GM18502 (cell line): Measurements from ENCODE around the gene PPP1R17.
A peak's percentile ranks its signal among the peaks of the same experiment; 100 is the strongest.

Source experiments
- ATAC-seq: cut with Tn5 transposase; IDR thresholded peaks from one replicate; pipeline ENCODE4 v1.9.1; 2021; ENCODE audit warnings: mild to moderate bottlenecking; ENCODE audit not compliant: unreplicated experiment, poor library complexity

Gene PPP1R17

DNA sequence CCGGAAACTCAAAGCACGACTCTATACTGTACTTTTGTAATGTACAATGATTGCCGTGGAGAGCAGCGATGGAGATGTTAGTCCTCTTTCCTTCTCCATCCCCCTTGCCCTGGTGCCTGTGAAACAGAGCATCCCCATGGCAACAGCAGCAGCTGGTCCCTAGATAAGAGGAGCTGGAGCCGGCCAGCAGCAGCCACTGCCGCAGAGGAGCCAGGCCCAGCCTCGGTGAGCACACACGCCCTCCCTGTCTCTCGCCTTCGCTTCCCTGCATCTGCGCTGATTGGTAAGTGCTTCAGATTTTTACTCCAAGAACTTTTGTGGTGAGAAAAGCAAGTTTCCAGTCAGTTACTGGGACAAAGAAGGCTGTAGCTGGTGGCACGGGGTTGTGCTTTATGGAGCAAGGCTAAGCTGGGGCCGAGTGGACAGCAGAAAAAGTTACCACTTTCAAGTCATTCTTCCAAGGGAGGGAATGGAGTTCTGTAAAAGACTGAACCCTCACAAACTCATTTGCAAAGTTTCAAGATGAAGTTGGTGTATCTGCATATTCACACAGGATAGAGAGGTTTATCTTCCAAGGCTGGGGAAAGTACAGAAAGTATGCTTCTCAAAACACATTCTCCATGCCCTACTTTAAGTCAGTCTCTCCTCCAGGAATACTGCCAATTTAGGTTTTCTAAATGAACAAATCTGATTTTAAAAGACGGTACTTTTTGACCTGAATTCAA, at the start of gene PPP1R17:
Gene PPP1R17, plus strand, starts transcription at position 192 of the 725 bp plus-strand sequence. CDS start 5,227 bp downstream, outside the sequence.
- no peak for ATAC-seq

GRCh38 chr7:31640381-31640780, 46.6 kb upstream of the PPP1R17 start:
- no peak for ATAC-seq

DNA sequence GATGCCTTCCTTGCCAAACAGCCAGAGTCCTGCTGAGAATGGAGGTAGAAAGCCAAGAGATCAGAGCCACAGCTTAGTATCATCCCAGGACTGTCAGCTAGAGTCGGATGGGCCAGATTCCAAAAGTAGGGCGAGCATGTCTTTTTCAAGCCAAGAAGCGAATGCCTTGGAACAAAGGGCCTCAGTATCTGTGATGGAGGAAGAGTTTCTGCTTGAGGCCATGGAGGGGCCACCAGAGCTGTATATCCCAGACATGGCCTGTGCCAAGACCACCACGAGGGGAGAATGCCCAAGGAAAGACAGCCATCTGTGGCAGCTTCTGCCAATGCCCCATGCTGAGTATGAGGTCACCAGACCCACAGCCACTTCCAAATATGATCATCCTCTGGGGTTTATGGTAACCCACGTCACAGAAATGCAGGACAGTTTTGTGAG, 44.3 kb upstream of the PPP1R17 start:
- ATAC-seq: no peak

- ATAC-seq: no peak
Measured at GRCh38 chr7:31646942-31647341, 40.1 kb upstream of the PPP1R17 start.

DNA sequence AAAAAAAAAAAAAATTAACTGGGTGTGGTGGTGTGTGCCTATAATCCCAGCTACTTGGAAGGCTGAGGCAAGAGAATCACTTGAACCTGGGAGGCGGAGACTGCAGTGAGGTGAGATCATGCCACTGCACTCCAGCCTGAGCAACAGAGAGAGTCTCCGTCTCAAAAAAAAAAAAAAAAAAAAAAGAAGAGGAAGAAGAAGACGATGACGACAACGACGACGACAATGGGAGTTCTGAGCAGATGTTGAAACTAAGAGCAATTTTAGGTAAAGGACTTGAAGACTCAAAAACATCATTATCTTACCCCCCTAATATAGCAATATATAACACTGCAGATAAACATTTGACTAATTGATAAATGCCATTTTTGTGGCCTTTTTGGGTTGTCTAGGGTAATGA, 39.5 kb upstream of the PPP1R17 start:
- ATAC-seq: no peak

- ATAC-seq: no peak
Measured at GRCh38 chr7:31648288-31648687, 38.7 kb upstream of the PPP1R17 start.

DNA sequence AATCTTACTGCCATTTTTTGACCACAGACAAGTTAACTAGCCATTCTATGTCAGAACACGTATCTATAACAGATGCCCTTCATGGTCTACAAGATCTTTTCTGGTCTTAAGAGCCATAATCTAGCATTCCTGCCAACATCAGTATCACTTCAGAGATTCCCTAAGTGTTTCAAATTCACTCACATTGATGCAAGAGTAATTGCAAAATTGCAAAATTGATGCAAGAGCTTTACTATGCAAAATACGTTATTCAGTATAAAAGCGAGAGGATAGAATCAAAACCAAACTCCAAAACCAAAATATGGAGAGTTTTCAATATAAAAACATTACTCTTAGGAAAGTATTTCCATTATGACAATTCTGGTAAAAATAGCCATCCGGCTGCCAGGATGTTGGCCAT, 38.1 kb upstream of the PPP1R17 start:
- no peak for ATAC-seq

DNA sequence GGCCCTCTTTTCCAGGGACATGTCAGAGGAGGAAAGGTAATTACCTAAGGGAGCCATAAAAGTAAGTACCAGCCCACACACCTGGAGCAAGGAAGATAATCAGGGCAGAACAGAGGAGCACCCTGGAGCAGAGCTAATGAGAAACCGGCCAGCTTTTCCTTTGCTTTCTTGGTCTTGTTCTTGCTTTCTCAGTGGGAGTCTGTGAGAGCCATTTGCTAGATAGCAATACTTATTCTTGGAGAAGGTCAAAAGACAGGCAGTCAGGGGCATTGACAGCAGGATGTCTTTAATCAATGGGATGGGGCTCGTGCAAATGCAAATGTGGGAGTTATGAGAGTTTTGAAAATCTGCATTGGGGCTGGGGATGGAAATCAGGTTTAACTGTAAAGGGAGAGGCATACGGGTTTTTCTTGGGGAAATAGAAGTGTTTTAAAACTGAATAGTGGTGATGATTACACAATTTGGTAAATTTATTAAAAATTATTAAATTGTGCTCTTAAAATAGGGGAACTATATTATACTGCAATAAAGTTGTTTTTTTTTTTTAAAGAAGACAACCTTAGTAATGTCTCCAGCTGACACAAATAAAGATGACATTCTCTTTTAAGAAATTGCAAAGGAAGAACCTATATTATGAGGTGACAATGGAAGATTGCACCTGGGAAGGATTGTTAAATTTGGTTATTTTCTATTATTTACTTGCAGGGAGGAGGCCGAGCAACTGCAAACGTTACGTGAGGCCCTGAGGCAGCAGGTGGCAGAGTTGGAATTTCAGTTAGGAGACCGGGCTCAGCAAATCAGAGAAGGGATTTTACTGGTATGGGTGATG, 35.6 kb upstream of the PPP1R17 start:
- ATAC-seq: no peak

GRCh38 chr7:31652063-31652326, 35.0 kb upstream of the PPP1R17 start:
- ATAC-seq: no peak

- no peak for ATAC-seq
Measured at GRCh38 chr7:31663072-31663471, 23.9 kb upstream of the PPP1R17 start.

DNA sequence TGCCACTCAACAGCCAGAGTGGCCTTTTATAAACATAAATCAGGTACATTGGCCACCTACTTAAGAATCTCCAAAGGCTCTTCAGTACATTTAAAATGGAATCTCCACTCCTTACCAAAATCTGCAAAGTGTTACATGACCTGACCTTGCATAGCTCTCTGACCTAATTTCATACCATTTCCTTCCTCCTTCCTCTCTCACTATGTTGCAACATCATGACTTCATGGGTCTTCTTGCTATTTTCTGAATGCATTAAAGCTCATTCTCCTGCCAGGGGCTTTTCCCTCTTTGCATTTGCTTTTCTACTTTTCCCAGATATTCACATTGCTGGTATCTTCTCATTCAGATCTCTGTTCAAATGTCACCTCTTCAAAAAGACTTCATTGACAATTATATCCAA, 22.1 kb upstream of the PPP1R17 start:
- no peak for ATAC-seq

DNA sequence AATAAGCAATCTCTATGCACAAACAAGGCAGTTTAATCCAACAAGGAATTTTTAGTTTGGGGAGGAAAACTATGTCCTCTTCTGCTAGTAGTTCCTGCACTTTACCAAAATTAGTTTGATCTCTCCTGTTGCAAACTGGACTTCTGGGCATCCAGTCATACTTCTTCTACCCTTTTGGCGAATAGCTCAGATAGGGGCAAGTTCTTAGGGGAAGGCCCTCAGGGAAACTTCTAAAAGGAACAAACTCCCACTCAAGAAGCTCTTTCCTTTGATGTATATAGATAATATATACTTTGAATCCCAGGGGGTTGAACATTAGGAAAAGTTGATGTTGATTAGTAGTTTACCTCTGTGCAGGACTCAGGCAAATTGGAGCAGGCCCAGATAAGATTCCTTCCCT, 21.5 kb upstream of the PPP1R17 start:
- ATAC-seq: no peak

GRCh38 chr7:31669461-31669860, 17.6 kb upstream of the PPP1R17 start:
- no peak for ATAC-seq

- no peak for ATAC-seq
Measured at GRCh38 chr7:31679574-31680305, 7.3 kb upstream of the PPP1R17 start.

GRCh38 chr7:31683445-31684225, 3.4 kb upstream of the PPP1R17 start:
- no peak for ATAC-seq

GRCh38 chr7:31688372-31688771, 1.4 kb downstream of the PPP1R17 start:
- peak; percentile 97 for ATAC-seq

GRCh38 chr7:31688996-31689395, 2.0 kb downstream of the PPP1R17 start:
- no peak for ATAC-seq

- no peak for ATAC-seq
Measured at GRCh38 chr7:31690935-31691334, 3.9 kb downstream of the PPP1R17 start.

DNA sequence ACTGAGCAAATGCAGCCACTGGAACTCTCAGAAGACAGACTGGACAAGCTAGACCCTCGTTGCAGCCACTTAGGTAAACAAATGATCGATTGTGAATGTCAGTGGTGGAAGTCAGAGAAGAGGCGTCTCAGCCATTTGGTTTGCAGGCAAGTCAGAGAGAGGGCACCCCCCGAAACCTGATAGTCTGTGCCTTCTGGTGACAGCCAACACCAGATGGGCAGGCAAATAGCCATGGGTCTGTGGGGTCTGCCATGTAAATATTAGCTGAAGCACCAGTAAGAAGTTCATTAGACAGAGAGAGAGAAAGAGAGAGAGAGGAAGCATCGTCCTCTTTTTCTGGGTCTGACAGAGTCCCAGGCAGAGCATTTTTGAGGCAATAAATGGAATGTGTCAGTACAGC, 5.4 kb downstream of the PPP1R17 start:
- ATAC-seq: no peak

DNA sequence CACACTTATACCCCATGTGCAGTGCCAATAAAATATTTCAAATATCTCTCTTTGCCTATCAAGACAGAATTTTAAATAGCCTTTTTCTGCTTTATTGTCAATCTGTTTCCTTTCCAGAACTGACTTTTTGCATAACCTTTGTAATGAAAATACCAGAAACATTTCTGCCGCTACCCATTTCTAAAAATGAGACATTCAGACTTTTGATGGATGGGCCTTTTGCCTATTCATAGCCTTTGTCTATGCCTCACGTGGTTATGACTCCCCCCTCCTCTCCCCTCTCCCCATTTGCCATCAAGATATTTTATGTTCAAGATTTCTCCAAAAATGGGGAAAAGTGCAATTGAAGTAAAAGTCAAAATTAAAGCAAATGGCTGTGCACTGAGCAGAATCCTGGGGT, 5.9 kb downstream of the PPP1R17 start:
- ATAC-seq: no peak
